ENCODE results near the gene BHLHA15. TPM values are rescaled to one million over a fixed set of nuclear protein-coding genes. Genes with fewer than 3 reads are reported as not detected.

BHLHA15 gene
- polyA plus RNA-seq, 1 donor (not counting 4 experiments of a cell fraction or from before 2014, with no cell fraction given), result not detected

- Histone ChIP-seq H3K27me3 (ENCODE audit: control insufficient read depth, extremely low read depth, insufficient read depth, low read length) (no peaks in the 10 kb centered on the region), H3K79me2 (ENCODE audit: control insufficient read depth, insufficient read depth, low read length) (no peaks in the 10 kb centered on the region), H3K4me2 (ENCODE audit: control insufficient read depth, extremely low read depth, insufficient read depth, low read depth, low read length) (no peak overlapping the region), H3K4me1 (ENCODE audit: control insufficient read depth, extremely low read depth, insufficient read depth, low read length) (peaks cover 3% of the 10 kb centered on the region), H3K9me3 (ENCODE audit: control insufficient read depth, low read depth, low read length) (no peaks in the 10 kb centered on the region), H3K9me1 (ENCODE audit: control insufficient read depth, extremely low read depth, insufficient read depth, low read length) (no peaks in the 10 kb centered on the region), H3K36me3 (ENCODE audit: control insufficient read depth in 2 of 2, extremely low read depth in 1 of 2, insufficient read depth in 2 of 2, low read length in 2 of 2) (peaks cover 0 to 10% of the 10 kb centered on the region in 2 experiments), H2AFZ (ENCODE audit: control insufficient read depth, low read length) (no peak overlapping the region), H3K9ac (ENCODE audit: control insufficient read depth, extremely low read depth, insufficient read depth, low read length) (no peak overlapping the region), H4K20me1 (ENCODE audit: control insufficient read depth, extremely low read depth, insufficient read depth, low read length) (no peaks in the 10 kb centered on the region), H3K27ac (ENCODE audit: control insufficient read depth, insufficient read depth, low read length) (peak overlapping the region; percentile 13), H3K4me3 (ENCODE audit: control insufficient read depth in 2 of 3, extremely low read depth in 1 of 3, insufficient read depth in 2 of 3, low read depth in 1 of 3, low read length in 3 of 3) (no peak overlapping the region)
- dilution Hi-C loops (cut with MboI; ENCODE audit: extremely low pct_ligation_motif_present, low sequenced_read_pairs), result no loop called here
- FAIRE-seq, result no peak
- no peak for DNase-seq (ENCODE audit: low read depth, low spot score)
- TF ChIP-seq EZH2 (IDR thresholded peaks at IDR 0.05; ENCODE audit: low read length), result no peak
- TF ChIP-seq, protein P1, sequence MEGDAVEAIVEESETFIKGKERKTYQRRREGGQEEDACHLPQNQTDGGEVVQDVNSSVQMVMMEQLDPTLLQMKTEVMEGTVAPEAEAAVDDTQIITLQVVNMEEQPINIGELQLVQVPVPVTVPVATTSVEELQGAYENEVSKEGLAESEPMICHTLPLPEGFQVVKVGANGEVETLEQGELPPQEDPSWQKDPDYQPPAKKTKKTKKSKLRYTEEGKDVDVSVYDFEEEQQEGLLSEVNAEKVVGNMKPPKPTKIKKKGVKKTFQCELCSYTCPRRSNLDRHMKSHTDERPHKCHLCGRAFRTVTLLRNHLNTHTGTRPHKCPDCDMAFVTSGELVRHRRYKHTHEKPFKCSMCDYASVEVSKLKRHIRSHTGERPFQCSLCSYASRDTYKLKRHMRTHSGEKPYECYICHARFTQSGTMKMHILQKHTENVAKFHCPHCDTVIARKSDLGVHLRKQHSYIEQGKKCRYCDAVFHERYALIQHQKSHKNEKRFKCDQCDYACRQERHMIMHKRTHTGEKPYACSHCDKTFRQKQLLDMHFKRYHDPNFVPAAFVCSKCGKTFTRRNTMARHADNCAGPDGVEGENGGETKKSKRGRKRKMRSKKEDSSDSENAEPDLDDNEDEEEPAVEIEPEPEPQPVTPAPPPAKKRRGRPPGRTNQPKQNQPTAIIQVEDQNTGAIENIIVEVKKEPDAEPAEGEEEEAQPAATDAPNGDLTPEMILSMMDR (optimal IDR thresholded peaks at IDR 0.05 in 1 of 3, IDR thresholded peaks at IDR 0.05 in 1 of 3, conservative IDR thresholded peaks at IDR 0.05 in 1 of 3; ENCODE audit: extremely low read depth in 1 of 3, insufficient read depth in 2 of 3, low read length in 3 of 3), result no peak
Measured at GRCh38 chr7:98186452-98187137, 24.6 kb upstream of the BHLHA15 start.

- no peaks in the 10 kb centered on the region for H3K9me1 ChIP-seq (ENCODE audit: control insufficient read depth, extremely low read depth, insufficient read depth, low read length)
- DNase-seq (ENCODE audit: low read depth, low spot score), result no peak
- peaks cover 0 to 10% of the 10 kb centered on the region in 2 experiments for H3K36me3 ChIP-seq (ENCODE audit: control insufficient read depth in 2 of 2, extremely low read depth in 1 of 2, insufficient read depth in 2 of 2, low read length in 2 of 2)
- no peak overlapping the region for H3K27ac ChIP-seq (ENCODE audit: control insufficient read depth, insufficient read depth, low read length)
- H3K27me3 ChIP-seq (ENCODE audit: control insufficient read depth, extremely low read depth, insufficient read depth, low read length), result no peaks in the 10 kb centered on the region
- no peak for FAIRE-seq
- no peak overlapping the region for H3K9ac ChIP-seq (ENCODE audit: control insufficient read depth, extremely low read depth, insufficient read depth, low read length)
- no peak overlapping the region for H2AFZ ChIP-seq (ENCODE audit: control insufficient read depth, low read length)
- no peak overlapping the region for H3K4me3 ChIP-seq (ENCODE audit: control insufficient read depth in 2 of 3, extremely low read depth in 1 of 3, insufficient read depth in 2 of 3, low read depth in 1 of 3, low read length in 3 of 3)
- H3K9me3 ChIP-seq (ENCODE audit: control insufficient read depth, low read depth, low read length), result no peaks in the 10 kb centered on the region
- no peak for TF ChIP-seq EZH2 (IDR thresholded peaks at IDR 0.05; ENCODE audit: low read length)
- TF ChIP-seq, protein P1 (optimal IDR thresholded peaks at IDR 0.05 in 1 of 3, IDR thresholded peaks at IDR 0.05 in 1 of 3, conservative IDR thresholded peaks at IDR 0.05 in 1 of 3; ENCODE audit: extremely low read depth in 1 of 3, insufficient read depth in 2 of 3, low read length in 3 of 3), result no peak
- H3K79me2 ChIP-seq (ENCODE audit: control insufficient read depth, insufficient read depth, low read length), result no peaks in the 10 kb centered on the region
- H3K4me2 ChIP-seq (ENCODE audit: control insufficient read depth, extremely low read depth, insufficient read depth, low read depth, low read length), result no peak overlapping the region
- no peaks in the 10 kb centered on the region for H4K20me1 ChIP-seq (ENCODE audit: control insufficient read depth, extremely low read depth, insufficient read depth, low read length)
- peaks cover 3% of the 10 kb centered on the region for H3K4me1 ChIP-seq (ENCODE audit: control insufficient read depth, extremely low read depth, insufficient read depth, low read length)
- dilution Hi-C loops (cut with MboI; ENCODE audit: extremely low pct_ligation_motif_present, low sequenced_read_pairs), result no loop called here
Measured at GRCh38 chr7:98187138-98187502, 24.1 kb upstream of the BHLHA15 start.
